ENCODE data around the gene PRPS2.

PRPS2 gene

DNA sequence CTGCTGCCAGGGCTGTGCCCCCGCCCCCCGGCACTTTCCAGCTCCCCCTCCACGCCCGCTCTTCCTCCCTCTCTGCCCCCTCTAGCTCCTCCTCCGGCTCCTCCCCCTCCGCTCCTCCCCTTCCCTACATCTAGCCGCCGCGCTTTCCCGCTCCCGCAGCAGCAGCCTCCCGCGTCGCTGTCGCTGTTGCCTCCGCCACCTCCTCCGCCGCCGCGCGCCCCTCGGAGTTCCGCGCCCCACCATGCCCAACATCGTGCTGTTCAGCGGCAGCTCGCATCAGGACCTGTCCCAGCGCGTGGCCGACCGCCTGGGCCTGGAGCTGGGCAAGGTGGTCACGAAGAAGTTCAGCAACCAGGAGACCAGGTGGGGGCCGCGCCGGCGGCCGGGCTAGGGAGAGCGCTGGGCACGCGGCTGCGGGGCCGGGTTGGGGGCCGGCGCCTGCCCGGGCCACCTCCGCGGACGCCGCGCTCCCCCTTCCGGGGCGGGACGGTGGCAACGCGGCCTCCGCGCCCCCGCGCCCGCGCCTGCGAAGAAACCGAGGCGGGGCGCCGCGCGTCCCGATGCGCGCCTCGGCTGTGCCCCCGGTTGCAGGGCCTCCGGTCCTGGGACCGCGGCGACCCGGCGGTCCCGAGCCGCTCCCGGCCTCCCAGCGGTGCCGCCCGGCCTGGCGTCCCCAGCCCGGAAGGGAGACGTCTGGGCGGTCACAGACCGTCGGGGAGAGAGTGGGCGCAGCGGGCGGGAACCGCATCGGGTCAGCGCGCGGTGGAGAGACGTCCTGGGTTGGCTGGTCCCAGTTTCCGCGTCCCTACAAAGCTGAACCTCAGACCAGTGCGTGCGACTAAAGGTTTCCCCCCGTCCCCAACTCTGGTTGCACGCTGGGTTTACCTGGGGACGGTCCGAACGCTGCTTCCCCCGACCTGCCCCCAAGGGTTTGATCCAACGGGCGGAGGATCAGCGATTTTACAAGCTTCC, at the start of gene PRPS2:
Gene PRPS2, plus strand, starts transcription at position 156 of the 972 bp plus-strand sequence. Its CDS starts 86 bp downstream, at position 242.
- DNase-seq, result peak; percentile 28

DNA sequence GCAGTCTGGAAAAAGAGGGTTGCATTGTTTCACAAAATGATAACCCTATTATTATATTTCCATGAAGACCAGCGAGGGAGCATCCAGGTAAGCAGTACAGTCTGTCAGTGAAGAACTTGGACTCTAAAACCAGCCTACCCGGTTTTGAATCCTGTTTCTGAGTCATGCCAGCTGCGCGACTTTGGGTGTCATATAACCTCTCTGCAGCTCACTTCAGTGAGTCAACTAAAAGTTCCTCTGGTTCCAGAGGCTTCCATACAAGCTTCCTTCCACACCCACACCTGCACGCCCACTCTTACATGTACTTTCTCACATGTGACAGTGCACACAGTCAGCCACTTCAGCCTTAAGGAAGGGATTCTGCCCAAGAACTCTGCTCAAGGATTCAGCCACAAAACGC, 49.8 kb upstream of the PRPS2 start:
- DNase-seq, result no peak

- no peak for DNase-seq
Observed at GRCh38 chrX:12747433-12747832, 43.8 kb upstream of the PRPS2 start.

- DNase-seq, result no peak
Observed at GRCh38 chrX:12751887-12752286, 39.3 kb upstream of the PRPS2 start.

DNA sequence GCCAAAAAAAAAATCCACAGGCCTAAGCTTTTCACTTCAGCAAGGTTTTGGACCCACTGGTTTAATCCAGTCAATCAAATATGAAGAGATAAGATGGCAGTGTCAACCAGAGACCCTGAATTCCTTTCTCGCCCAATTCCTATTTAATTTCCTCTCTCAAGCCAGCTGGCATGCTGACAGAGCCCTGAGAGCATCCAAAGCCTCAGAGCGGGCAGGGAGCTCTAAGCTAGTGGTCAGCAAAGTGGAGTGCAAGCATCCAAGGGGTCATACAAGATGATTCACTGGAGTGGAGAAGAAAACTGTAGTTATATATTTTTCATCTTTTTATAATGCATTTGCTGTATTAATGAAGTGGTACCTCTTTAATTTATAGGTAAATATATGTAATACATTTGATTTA, 37.8 kb upstream of the PRPS2 start:
- DNase-seq, result no peak

DNA sequence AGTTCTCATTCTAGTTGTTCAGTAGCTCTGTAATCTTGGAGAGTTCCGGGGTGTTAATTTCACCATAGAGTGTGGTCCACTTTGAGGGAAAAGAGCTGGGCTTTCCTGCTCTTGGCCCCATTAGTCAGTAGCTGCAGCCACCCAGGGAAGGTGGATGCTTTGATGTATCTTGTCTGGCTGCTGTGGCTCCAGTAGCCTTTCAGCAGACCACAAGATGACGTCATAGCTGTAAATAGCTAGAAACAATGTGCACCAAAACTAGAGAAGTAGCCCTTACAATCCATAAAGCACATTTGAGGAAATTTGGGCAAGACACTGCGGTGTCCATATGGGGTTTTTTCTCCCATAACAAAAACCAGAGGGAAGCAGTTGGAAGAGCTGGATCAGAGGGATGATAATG, 32.9 kb upstream of the PRPS2 start:
- no peak for DNase-seq

DNA sequence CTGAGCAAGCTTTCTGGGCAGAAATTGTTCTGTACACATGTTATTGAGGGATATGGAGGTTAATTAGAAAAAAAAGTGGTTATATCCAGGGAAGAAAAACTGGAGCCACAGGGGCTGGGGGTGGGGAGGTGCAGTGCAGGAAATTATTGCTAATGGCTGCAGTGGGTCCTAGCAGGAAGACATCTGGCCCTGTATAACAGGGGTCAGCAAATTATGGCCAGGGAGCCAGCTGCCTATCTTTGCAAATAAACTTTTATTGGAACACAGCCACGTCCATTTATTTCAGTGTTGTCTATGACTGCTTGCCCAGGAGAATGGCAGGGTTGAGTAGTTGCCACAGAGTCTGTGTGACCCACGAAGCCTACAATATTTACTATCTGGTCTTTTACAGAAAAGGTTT, 23.4 kb upstream of the PRPS2 start:
- DNase-seq, result no peak

DNA sequence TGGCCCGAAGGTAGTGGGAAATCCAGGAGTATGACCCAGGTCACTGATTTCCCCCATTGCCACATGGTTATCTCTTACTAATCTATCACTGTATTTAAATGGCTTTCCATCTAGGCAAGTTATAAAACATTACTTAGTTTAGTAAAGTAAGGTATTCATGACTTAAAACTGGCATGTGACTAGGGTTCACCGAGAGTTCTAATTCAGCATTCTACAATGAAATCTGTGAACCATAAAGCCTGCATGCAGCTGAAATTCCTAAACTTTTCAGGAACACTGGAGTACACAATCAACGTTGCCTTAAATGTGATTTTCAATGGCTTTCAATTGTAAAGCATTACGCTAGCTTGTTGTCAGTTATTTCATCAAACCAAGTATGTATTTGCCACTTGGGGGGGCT, 22.7 kb upstream of the PRPS2 start:
- DNase-seq, result no peak

DNA sequence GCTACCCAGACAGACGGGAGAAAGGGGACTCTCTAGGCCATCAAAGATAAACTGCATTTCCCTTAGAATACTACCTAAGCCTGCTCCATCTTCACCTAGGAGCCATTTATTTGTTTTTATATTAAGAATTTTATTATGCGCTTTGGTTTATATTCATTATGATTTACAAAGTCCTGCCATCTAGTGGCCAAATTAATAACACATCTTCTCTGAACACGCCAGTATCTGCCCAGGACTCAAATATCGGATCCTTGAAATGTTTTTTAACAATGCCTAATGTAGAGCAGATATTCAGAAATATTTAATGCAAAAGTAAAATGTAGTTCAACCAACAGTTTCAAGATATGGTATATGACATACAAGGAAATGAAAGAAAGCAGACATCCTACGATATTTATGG, 20.8 kb upstream of the PRPS2 start:
- no peak for DNase-seq

GRCh38 chrX:12771445-12772069, 19.7 kb upstream of the PRPS2 start:
- no peak for DNase-seq

GRCh38 chrX:12777670-12778069, 13.5 kb upstream of the PRPS2 start:
- DNase-seq, result no peak

GRCh38 chrX:12779534-12779933, 11.7 kb upstream of the PRPS2 start:
- no peak for DNase-seq

DNA sequence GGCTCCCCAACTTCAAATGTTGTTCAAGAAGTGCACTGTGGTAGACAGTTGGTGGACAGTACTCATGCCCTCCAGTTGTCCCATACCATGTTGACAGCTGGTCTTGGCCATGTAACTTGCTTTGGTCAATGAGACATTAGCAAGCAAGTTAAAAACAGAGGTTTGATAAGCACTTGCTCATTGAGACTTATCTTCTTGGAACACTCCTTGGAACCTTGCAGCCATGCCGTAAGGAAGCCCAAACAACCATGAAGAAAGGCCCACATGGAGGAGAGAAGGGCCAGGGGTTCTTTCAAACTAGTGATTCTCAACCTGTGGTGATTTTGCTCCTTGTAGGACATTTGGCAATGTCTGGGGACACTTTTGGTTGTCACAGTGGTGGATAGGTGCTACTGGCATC, 2.6 kb upstream of the PRPS2 start:
- no peak for DNase-seq

DNA sequence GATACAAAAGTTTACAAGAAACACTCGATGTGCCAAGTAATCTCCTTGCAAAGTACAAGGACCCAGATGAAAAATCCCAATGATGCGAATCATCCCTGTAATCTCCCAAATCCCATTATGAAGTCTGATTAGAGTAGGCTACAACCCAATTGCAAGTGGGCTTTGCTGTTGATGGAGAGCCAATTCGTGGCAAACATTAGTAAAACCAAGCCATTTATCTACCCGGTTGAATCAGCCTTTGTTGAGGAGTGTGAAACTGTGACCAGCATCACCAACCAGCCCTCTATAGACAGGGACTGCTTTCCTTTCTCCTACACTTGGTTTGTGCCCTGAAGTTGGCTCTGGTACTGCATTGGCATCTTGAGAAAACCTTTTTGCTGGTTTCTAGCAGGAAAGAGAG, 1.2 kb upstream of the PRPS2 start:
- DNase-seq, result no peak

DNA sequence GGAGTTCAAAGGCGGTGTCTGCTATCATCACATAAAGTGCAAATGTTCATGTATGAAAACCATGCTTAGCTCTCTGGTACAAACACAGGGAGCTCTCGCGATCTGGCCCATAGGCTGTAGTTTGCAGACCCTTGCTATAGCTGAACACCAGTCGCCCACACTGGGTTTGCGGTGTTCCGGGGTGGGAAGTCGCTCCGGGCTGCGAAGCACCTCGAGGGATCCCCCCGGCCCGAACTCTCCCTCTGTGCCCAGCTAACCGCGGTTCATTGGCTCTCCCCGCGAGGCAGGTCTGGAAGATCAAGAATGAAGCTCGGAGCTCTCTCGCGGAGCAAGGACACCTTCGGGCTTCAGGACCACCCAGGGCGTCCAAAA, 341 bp upstream of the PRPS2 start:
- no peak for DNase-seq

GRCh38 chrX:12792711-12793110, 1.5 kb downstream of the PRPS2 start:
- no peak for DNase-seq

DNA sequence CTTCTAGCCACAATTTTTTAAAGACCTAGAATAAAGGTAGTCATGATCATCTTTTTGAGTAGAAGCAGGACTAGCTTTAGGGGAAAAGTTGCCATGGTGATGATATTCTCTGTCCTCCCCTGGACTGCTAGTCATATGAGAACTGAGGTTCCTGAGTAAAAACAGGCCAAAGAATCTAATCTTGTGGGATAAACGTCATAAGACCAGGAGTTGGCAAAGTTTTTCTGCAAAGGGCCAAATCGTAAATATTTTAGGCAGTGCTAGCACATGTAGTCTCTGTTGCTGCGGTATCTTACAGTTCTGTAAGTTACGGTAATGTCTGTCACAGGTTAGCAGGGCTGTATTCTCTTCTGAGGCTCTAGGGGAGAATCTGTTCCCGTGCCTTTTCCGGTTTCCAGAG, 3.4 kb downstream of the PRPS2 start:
- no peak for DNase-seq

- DNase-seq, result no peak
Observed at GRCh38 chrX:12798601-12799000, 7.4 kb downstream of the PRPS2 start.

DNA sequence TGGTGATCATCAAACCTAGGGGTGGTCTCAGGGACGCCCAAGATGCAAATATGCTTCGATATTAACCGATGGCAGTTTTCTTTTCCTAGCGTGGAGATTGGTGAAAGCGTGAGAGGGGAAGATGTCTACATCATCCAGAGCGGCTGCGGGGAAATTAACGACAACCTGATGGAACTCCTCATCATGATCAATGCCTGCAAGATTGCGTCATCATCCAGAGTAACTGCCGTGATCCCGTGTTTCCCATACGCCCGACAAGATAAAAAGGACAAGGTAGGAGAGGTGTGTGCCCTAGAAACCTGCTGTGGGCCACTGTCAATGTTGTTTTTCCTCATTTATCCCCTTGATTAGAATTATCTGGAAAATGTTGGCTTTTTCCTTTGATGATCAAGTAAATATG, 7.9 kb downstream of the PRPS2 start:
- no peak for DNase-seq

GRCh38 chrX:12802741-12803140, 11.5 kb downstream of the PRPS2 start:
- DNase-seq, result no peak

DNA sequence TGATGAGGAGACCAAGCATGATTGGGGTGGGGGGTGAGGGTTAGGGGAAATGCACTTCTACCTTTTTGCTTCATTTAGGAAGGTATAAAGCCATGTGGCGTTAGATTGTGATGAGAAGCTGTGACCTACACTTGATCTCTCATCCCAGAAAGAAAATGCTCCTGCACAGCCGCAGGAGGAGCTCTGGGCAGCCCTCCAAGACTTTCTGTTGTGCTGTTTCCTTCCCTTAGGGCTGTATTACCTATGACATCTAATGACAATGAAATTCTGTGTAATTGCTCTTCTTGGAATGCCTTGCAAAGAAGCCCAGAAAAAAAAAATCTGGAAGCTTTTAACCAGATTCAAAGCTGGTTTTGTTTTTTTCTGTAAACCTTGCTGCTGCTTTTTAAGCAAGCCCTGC, 13.4 kb downstream of the PRPS2 start:
- DNase-seq, result no peak

DNA sequence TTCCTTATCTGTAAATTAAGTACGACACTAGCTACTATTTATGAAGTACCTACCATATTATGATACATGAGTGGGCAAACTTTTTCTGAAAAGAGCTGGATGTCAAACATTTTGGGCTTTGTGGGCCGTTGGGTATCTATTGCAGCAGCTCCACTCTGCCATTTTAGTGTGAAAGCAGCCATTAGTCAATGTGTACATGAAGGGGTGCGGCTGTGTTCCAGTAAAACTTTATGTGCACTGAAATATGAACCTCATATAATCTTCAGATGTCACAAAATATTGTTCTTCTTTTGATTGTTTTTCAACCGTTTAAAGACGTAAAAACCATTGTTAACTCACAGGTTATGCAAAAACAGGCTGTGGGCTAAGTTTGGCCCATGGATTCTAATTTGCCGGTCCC, 14.1 kb downstream of the PRPS2 start:
- no peak for DNase-seq

- no peak for DNase-seq
Observed at GRCh38 chrX:12811658-12812057, 20.4 kb downstream of the PRPS2 start.

- no peak for DNase-seq
Observed at GRCh38 chrX:12814420-12814819, 23.2 kb downstream of the PRPS2 start.

- DNase-seq, result no peak
Observed at GRCh38 chrX:12817528-12817927, 26.3 kb downstream of the PRPS2 start.
